ENCODE measurements around the gene FBXO2.
A peak's percentile ranks its signal among the peaks of the same experiment; 100 is the strongest.

The FBXO2 gene

GRCh38 chr1:11652203-11652780, 1.9 kb downstream of the FBXO2 start:
- no peak for DNase-seq

- no peak for DNase-seq
These were observed 3.2 kb downstream of the FBXO2 start for GRCh38 chr1:11651017-11651416.

GRCh38 chr1:11650331-11650991, 3.8 kb downstream of the FBXO2 start:
- DNase-seq = peak; percentile 86 to 89

GRCh38 chr1:11649624-11650330, 4.5 kb downstream of the FBXO2 start:
- DNase-seq = no peak

GRCh38 chr1:11649237-11649623, 5.0 kb downstream of the FBXO2 start:
- no peak for DNase-seq

GRCh38 chr1:11648732-11649158, 5.5 kb downstream of the FBXO2 start:
- peak; percentile 37 to 41 for DNase-seq

GRCh38 chr1:11648039-11648438, 6.2 kb downstream of the FBXO2 start:
- no peak for DNase-seq

GRCh38 chr1:11647333-11647732, 6.9 kb downstream of the FBXO2 start:
- no peak for DNase-seq

GRCh38 chr1:11646317-11646716, 7.9 kb downstream of the FBXO2 start:
- DNase-seq = no peak

GRCh38 chr1:11645670-11646265, 8.5 kb downstream of the FBXO2 start:
- DNase-seq = peak; percentile 78 to 84

- DNase-seq = no peak
These were observed 9.0 kb downstream of the FBXO2 start for GRCh38 chr1:11645270-11645669.

GRCh38 chr1:11643782-11644181, 10.4 kb downstream of the FBXO2 start:
- no peak for DNase-seq

- peak; percentile 61 to 80 for DNase-seq
These were observed 11.7 kb downstream of the FBXO2 start for GRCh38 chr1:11642418-11643017.

GRCh38 chr1:11641776-11642305, 12.4 kb downstream of the FBXO2 start:
- DNase-seq = no peak

GRCh38 chr1:11640944-11641343, 13.3 kb downstream of the FBXO2 start:
- DNase-seq = no peak

- no peak for DNase-seq
These were observed 14.1 kb downstream of the FBXO2 start for GRCh38 chr1:11640101-11640500.

GRCh38 chr1:11639372-11639771, 14.9 kb downstream of the FBXO2 start:
- DNase-seq = no peak

GRCh38 chr1:11638121-11638520, 16.1 kb downstream of the FBXO2 start:
- no peak for DNase-seq

GRCh38 chr1:11634365-11635192, 19.6 kb downstream of the FBXO2 start:
- DNase-seq = no peak

GRCh38 chr1:11629184-11630016, 24.8 kb downstream of the FBXO2 start:
- DNase-seq = no peak

GRCh38 chr1:11628767-11629166, 25.5 kb downstream of the FBXO2 start:
- DNase-seq = no peak
